ENCODE results near the gene GPER1.

The GPER1 gene

GRCh38 chr7:1121886-1122831, 34.2 kb downstream of the GPER1 start:
- no peaks in the 10 kb centered on the region for H3K27me3 ChIP-seq (ENCODE audit: control insufficient read depth, insufficient read depth, low read length)
- H3K27ac ChIP-seq (ENCODE audit: low read length), result no peak overlapping the region
- WGBS (ENCODE audit: insufficient coverage, insufficient read length), result no CpG with 5 or more reads among the region's 28 CpGs
- H3K4me1 ChIP-seq (ENCODE audit: control insufficient read depth, insufficient read depth, low read length), result peaks cover 3% of the 10 kb centered on the region; the same call in 1 of the 2 replicates
- peaks cover 8% of the 10 kb centered on the region; the same call in 1 of the 2 replicates for H3K36me3 ChIP-seq (ENCODE audit: control insufficient read depth, insufficient read depth, low read length)
- no peak for DNase-seq (ENCODE audit: low read depth, low spot score)
- no peak overlapping the region for H3K4me3 ChIP-seq (ENCODE audit: low read length)
- no peaks in the 10 kb centered on the region for H3K9me3 ChIP-seq (ENCODE audit: control insufficient read depth, insufficient read depth, low read length)

DNA sequence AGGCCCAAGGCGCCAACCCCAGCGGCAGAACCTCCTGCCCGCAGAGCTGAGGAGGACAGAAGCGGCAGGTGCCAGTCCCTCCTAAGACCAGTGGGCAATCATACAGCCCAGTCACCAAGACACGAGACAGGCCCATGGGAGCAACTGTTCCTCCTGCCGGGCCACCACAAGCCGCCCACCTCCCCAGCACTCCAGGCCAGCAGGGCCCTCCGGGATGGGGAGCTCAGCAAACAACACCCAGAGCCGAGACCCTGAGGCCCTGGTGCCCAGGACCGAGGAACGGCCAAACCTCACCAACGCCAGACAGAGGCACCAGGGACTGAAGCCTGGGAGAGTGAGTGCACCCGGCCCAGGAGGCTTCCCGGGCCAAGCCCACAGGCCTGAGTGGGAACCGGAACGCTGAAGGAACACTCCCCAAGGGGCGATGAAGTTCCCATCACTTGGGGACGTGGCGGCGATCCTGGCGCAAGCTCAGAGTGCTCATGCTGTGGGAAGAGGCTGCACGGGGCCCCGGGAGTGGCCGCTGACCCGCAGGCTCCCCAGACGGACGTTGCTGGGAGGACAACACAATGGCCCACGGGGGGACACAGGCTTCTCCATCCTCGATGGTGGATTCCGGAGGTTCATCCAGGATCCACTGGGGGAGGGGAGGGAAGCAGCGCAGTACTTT, 35.1 kb downstream of the GPER1 start:
- Histone ChIP-seq H3K27ac (ENCODE audit: low read length) (no peak overlapping the region), H3K27me3 (ENCODE audit: control insufficient read depth, insufficient read depth, low read length) (no peaks in the 10 kb centered on the region), H3K9me3 (ENCODE audit: control insufficient read depth, insufficient read depth, low read length) (no peaks in the 10 kb centered on the region), H3K36me3 (ENCODE audit: control insufficient read depth, insufficient read depth, low read length) (peaks cover 8% of the 10 kb centered on the region; the same call in 1 of the 2 replicates), H3K4me1 (ENCODE audit: control insufficient read depth, insufficient read depth, low read length) (peaks cover 3% of the 10 kb centered on the region; the same call in 1 of the 2 replicates), H3K4me3 (ENCODE audit: low read length) (no peak overlapping the region)
- WGBS (ENCODE audit: insufficient coverage, insufficient read length), result no CpG with 5 or more reads among the region's 31 CpGs
- DNase-seq (ENCODE audit: low read depth, low spot score), result no peak

DNA sequence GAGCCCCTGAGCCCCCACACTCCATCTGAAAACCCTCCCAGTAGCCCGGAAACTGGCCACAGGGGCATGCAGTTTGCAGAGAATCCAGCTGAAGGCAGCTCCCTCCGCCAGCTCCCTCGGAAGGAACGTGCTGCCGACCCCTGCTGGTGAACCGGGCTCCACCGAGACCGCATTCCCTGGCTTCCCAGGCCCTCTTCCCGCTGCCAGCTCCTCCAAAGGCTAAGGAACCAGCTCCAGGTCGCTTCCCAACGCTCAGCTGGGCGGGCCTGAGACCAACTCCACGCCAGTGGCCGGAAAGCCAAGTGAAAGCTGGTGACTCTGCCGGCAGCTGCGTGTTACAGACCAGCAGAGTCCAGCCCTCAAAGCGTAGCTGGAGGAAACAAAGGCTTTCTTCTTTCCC, 35.8 kb downstream of the GPER1 start:
- DNase-seq (ENCODE audit: low read depth, low spot score), result peak; percentile 55
- peaks cover 8% of the 10 kb centered on the region; the same call in 1 of the 2 replicates for H3K36me3 ChIP-seq (ENCODE audit: control insufficient read depth, insufficient read depth, low read length)
- H3K9me3 ChIP-seq (ENCODE audit: control insufficient read depth, insufficient read depth, low read length), result no peaks in the 10 kb centered on the region
- peaks cover 3% of the 10 kb centered on the region; the same call in 1 of the 2 replicates for H3K4me1 ChIP-seq (ENCODE audit: control insufficient read depth, insufficient read depth, low read length)
- no CpG with 5 or more reads among the region's 17 CpGs for WGBS (ENCODE audit: insufficient coverage, insufficient read length)
- H3K4me3 ChIP-seq (ENCODE audit: low read length), result no peak overlapping the region
- H3K27me3 ChIP-seq (ENCODE audit: control insufficient read depth, insufficient read depth, low read length), result no peaks in the 10 kb centered on the region
- no peak overlapping the region for H3K27ac ChIP-seq (ENCODE audit: low read length)

DNA sequence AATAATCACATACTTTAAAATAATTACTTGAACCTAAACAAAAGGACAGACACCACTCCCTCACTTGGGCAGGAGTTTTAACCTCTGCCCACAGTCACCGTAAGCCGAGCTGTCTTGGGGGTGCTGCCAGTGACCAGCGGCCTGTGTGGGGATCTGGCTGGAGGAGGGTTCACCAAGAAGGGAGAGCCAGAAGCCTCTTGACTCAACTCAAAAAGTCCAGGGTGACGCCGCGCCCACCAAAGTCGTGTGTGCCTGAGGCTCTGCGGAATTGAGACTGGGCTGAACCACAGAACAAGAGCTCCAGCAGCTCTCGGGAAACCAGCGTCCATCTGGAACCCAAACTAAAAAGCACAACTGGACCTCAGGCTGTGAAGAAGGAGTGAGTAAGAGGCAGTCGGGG, 36.3 kb downstream of the GPER1 start:
- no peak for DNase-seq (ENCODE audit: low read depth, low spot score)
- Histone ChIP-seq H3K9me3 (ENCODE audit: control insufficient read depth, insufficient read depth, low read length) (no peaks in the 10 kb centered on the region), H3K27me3 (ENCODE audit: control insufficient read depth, insufficient read depth, low read length) (no peaks in the 10 kb centered on the region), H3K4me3 (ENCODE audit: low read length) (no peak overlapping the region), H3K4me1 (ENCODE audit: control insufficient read depth, insufficient read depth, low read length) (peaks cover 3% of the 10 kb centered on the region; the same call in 1 of the 2 replicates), H3K36me3 (ENCODE audit: control insufficient read depth, insufficient read depth, low read length) (peaks cover 8% of the 10 kb centered on the region; the same call in 1 of the 2 replicates), H3K27ac (ENCODE audit: low read length) (no peak overlapping the region)
- WGBS (ENCODE audit: insufficient coverage, insufficient read length), result no CpG with 5 or more reads among the region's 11 CpGs

DNA sequence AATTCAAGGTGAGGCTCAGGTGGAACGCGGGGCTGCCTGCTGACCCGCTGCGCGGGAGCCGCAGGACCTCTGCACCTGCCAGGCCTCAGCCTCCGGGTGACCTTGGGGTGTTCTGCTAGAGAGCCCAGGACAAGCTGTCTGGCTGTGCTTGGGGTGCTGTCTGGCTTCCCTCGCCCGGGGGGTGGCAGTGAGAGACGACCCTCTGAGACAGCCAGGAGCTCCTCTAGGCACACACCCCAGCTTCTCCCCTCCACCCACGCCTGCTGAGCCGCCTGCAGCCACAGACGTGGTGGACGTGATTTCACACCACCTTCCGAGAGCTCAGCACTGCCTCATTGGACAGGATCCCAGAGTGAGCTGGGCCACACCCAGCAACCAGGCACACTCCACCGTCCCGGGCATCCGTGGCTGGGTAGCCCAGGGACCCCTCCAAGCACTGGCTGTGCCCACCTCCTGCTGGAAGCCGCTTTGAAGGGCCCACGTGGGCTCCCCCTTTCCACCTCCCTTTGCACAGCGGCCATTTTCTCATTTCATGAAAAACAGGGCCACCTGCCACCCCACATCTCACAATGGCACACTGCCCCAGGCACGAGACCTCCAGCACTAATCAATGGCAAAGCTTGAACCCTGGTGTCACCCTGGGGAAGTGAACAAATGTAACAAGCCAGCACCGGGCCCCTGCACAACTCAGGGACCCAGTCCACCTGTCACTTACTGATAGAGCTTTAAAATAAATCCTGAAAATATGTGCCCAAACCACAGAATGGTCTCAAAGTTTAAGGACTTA, 37.1 kb downstream of the GPER1 start:
- no CpG with 5 or more reads among the region's 23 CpGs for WGBS (ENCODE audit: insufficient coverage, insufficient read length)
- Histone ChIP-seq H3K36me3 (ENCODE audit: control insufficient read depth, insufficient read depth, low read length) (peaks cover 8% of the 10 kb centered on the region; the same call in 1 of the 2 replicates), H3K4me3 (ENCODE audit: low read length) (no peak overlapping the region), H3K27ac (ENCODE audit: low read length) (no peak overlapping the region), H3K27me3 (ENCODE audit: control insufficient read depth, insufficient read depth, low read length) (no peaks in the 10 kb centered on the region), H3K9me3 (ENCODE audit: control insufficient read depth, insufficient read depth, low read length) (no peaks in the 10 kb centered on the region), H3K4me1 (ENCODE audit: control insufficient read depth, insufficient read depth, low read length) (peaks cover 3% of the 10 kb centered on the region; the same call in 1 of the 2 replicates)
- DNase-seq (ENCODE audit: low read depth, low spot score), result no peak

- Histone ChIP-seq H3K36me3 (ENCODE audit: control insufficient read depth, insufficient read depth, low read length) (peaks cover 8% of the 10 kb centered on the region; the same call in 1 of the 2 replicates), H3K9me3 (ENCODE audit: control insufficient read depth, insufficient read depth, low read length) (no peaks in the 10 kb centered on the region), H3K27ac (ENCODE audit: low read length) (no peak overlapping the region), H3K27me3 (ENCODE audit: control insufficient read depth, insufficient read depth, low read length) (no peaks in the 10 kb centered on the region), H3K4me1 (ENCODE audit: control insufficient read depth, insufficient read depth, low read length) (peaks cover 3% of the 10 kb centered on the region; the same call in 1 of the 2 replicates), H3K4me3 (ENCODE audit: low read length) (no peak overlapping the region)
- no peak for DNase-seq (ENCODE audit: low read depth, low spot score)
- WGBS (ENCODE audit: insufficient coverage, insufficient read length), result no CpG with 5 or more reads among the region's 16 CpGs
Observed at GRCh38 chr7:1125603-1125969, 37.7 kb downstream of the GPER1 start.

GRCh38 chr7:1127001-1127400, 39.1 kb downstream of the GPER1 start:
- H3K27me3 ChIP-seq (ENCODE audit: control insufficient read depth, insufficient read depth, low read length), result no peaks in the 10 kb centered on the region
- no peak overlapping the region for H3K4me3 ChIP-seq (ENCODE audit: low read length)
- H3K9me3 ChIP-seq (ENCODE audit: control insufficient read depth, insufficient read depth, low read length), result no peaks in the 10 kb centered on the region
- whole genome bisulfite sequencing (ENCODE audit: insufficient coverage, insufficient read length), result no CpG with 5 or more reads among the region's 7 CpGs
- peaks cover 3% of the 10 kb centered on the region; the same call in 1 of the 2 replicates for H3K4me1 ChIP-seq (ENCODE audit: control insufficient read depth, insufficient read depth, low read length)
- no peak overlapping the region for H3K27ac ChIP-seq (ENCODE audit: low read length)
- H3K36me3 ChIP-seq (ENCODE audit: control insufficient read depth, insufficient read depth, low read length), result peaks cover 8% of the 10 kb centered on the region; the same call in 1 of the 2 replicates
- no peak for DNase-seq (ENCODE audit: low read depth, low spot score)

DNA sequence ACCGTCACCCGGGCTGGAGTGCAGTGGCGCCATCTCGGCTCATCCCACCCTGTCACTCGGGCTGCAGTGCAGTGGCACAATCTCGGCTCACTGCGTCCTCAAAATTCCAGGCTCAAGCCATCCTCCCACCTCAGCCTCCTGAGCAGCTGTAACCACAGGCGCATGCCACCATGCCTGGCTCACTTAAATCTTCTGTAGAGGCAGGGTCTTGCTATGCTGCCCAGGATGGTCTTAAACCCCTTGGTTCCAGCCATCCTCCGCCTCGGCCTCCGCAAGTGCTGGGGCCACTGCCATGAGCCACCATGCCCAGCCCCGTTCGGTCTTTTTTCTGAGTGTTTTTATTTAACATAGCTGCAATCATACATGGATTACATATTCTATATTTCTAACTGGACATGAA, 41.5 kb downstream of the GPER1 start:
- Histone ChIP-seq H3K36me3 (ENCODE audit: control insufficient read depth, insufficient read depth, low read length) (peaks cover 8% of the 10 kb centered on the region; the same call in 1 of the 2 replicates), H3K9me3 (ENCODE audit: control insufficient read depth, insufficient read depth, low read length) (no peaks in the 10 kb centered on the region), H3K4me1 (ENCODE audit: control insufficient read depth, insufficient read depth, low read length) (no peaks in the 10 kb centered on the region), H3K27me3 (ENCODE audit: control insufficient read depth, insufficient read depth, low read length) (no peaks in the 10 kb centered on the region), H3K27ac (ENCODE audit: low read length) (no peak overlapping the region), H3K4me3 (ENCODE audit: low read length) (no peak overlapping the region)
- DNase-seq (ENCODE audit: low read depth, low spot score), result no peak
- no CpG with 5 or more reads among the region's 13 CpGs for WGBS (ENCODE audit: insufficient coverage, insufficient read length)

GRCh38 chr7:1130021-1130990, 42.4 kb downstream of the GPER1 start:
- no CpG with 5 or more reads among the region's 26 CpGs for whole genome bisulfite sequencing (ENCODE audit: insufficient coverage, insufficient read length)
- Histone ChIP-seq H3K4me3 (ENCODE audit: low read length) (no peak overlapping the region), H3K9me3 (ENCODE audit: control insufficient read depth, insufficient read depth, low read length) (no peaks in the 10 kb centered on the region), H3K27ac (ENCODE audit: low read length) (no peak overlapping the region), H3K4me1 (ENCODE audit: control insufficient read depth, insufficient read depth, low read length) (no peaks in the 10 kb centered on the region), H3K27me3 (ENCODE audit: control insufficient read depth, insufficient read depth, low read length) (no peaks in the 10 kb centered on the region), H3K36me3 (ENCODE audit: control insufficient read depth, insufficient read depth, low read length) (peaks cover 3% of the 10 kb centered on the region; the same call in 1 of the 2 replicates)
- DNase-seq (ENCODE audit: low read depth, low spot score), result no peak
